ENCODE data around the gene VSX1.
A peak's percentile ranks its signal among the peaks of the same experiment; 100 is the strongest.

GRCh38 chr20:25042531-25043498 is 39.1 kb downstream of the VSX1 start:
- TF ChIP-seq POLR2A (IDR thresholded peaks at IDR 0.05; ENCODE audit: low read depth, low read length) (peak; percentile 48; the same call in 1 of the 2 replicates), POLR2AphosphoS5 (IDR thresholded peaks at IDR 0.05; ENCODE audit: low read depth, low read length) (0 out of 2 replicates have a peak, but pooled peaks have one; percentile 25), TAF1 (IDR thresholded peaks at IDR 0.05; ENCODE audit: borderline replicate concordance, low read depth, low read length) (0 out of 2 replicates have a peak, but pooled peaks have one; percentile 37)

Measured in GM12892 (cell line).